ENCODE data around the gene MINDY2.
"Not testable (repeated sequence)": the region's sequence is repeated elsewhere in the genome, so short reads cannot be mapped to it uniquely, and the experiment has no call there.

The MINDY2 gene

GRCh38 chr15:58833681-58834426 lies 62.8 kb downstream of the MINDY2 start:
- not testable (repeated sequence) for DNase-seq

DNA sequence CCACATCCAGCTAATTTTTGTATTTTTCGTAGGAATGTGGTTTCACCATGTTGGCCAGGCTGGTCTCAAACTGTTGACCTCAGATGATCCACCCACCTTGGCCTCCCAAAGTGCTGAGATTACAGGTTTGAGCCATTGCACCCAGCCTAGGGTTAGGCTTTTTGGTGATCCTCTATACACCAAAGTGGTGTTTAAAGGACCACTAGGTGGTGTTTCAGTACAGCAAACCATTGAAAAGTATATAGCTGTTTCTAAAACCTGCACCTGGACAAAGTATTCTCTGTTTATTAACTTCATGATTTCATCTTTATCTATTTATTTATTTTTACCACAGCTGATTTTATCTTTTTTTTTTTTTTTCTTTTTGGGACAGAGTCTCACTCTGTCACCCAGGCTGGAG lies 68.4 kb downstream of the MINDY2 start:
- DNase-seq, result no peak

DNA sequence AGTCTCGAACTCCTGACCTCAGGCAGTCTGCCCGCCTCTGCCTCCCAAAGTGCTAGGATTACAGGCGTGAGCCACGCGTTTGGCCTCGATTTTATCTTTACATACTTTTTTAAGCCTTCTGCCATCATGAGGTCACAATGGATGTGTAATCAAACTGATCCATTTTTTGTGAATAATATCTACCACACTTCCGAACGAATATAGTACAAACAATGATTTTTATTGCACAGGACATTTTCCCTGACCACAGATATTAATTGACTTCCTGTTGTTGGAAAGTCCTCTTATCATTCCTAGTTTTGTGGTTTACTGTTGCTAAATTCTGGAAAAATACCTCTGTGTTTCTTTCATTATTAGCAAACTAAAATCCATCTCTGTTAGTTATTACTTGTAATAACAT lies 68.9 kb downstream of the MINDY2 start:
- no peak for DNase-seq

GRCh38 chr15:58842713-58843396 lies 71.8 kb downstream of the MINDY2 start:
- DNase-seq, result no peak

DNA sequence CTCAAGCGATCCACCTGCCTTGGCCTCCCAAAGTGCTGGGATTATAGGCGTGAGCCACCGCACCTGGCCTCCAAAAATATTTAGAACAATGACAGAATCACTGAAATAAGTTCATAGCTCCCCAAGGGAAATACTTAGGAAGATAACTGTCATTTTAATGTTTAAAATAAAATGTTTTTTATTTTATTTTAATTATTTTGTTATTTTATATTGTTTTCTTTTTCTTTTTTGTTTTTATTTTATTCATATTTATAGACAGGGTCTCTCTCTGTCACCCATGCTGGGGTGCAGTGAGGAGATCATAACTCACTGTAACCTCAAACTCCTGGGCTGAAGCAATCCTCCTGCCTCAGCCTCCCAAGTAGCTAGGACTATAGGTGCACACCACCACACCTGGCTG lies 80.1 kb downstream of the MINDY2 start:
- not testable (repeated sequence) for DNase-seq

GRCh38 chr15:58852347-58852746 lies 81.2 kb downstream of the MINDY2 start:
- DNase-seq, result no peak

GRCh38 chr15:58854593-58854992 lies 83.5 kb downstream of the MINDY2 start:
- DNase-seq, result no peak

DNA sequence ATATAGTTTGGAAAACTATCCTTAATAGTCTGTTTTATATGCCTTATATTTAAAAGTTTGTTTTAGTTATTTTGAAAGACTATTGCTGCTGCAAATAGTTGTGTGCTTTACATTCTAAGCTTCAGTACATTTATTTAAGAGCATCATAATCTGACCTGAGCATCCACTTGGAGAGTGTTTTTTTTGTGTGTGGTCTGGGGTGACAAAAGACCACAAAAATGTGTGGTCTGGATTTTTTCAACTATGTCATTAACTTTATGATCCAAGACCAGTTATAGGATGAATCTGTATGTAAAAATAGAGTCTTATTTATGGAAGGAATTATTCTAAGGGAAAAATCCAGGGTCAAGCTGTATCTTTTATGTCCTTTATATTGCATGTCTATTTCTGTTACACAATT lies 85.0 kb downstream of the MINDY2 start:
- no peak for DNase-seq

DNA sequence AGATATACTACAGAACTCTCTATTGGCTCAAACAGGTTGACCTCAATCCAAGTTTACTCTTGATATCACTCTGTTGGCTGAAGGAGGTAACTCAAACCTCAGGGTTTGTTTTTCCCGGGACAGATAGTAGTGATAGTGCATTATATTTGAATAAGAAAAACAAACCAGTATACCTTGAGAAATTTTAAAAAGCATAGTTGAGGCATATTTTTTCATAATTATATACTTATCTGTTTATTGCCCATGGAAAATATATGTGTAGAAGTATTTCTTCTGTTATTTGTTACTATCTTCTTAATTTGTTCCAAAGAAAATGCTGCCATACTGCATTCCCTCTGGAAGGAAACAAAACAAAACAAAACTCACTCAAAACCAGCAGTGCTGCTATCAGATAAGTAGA lies 85.5 kb downstream of the MINDY2 start:
- not testable (repeated sequence) for DNase-seq

DNA sequence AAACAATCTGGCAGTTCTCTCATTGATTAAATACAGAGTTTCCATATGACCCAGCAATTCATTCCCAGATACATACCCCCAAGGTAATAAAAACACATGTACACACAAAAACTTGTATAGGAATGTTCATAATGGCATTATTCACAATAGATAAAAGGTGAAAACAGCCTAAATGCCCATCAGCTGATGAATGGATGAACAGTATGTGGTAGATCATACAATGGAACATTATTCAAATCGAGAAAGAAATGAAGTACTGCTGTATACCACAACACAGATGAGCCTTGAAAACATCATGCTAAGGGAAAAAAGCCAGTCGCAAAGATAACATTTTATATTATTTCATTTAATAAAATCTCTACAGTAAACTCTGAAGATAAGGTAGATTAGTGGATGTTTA lies 91.2 kb downstream of the MINDY2 start:
- no peak for DNase-seq

DNA sequence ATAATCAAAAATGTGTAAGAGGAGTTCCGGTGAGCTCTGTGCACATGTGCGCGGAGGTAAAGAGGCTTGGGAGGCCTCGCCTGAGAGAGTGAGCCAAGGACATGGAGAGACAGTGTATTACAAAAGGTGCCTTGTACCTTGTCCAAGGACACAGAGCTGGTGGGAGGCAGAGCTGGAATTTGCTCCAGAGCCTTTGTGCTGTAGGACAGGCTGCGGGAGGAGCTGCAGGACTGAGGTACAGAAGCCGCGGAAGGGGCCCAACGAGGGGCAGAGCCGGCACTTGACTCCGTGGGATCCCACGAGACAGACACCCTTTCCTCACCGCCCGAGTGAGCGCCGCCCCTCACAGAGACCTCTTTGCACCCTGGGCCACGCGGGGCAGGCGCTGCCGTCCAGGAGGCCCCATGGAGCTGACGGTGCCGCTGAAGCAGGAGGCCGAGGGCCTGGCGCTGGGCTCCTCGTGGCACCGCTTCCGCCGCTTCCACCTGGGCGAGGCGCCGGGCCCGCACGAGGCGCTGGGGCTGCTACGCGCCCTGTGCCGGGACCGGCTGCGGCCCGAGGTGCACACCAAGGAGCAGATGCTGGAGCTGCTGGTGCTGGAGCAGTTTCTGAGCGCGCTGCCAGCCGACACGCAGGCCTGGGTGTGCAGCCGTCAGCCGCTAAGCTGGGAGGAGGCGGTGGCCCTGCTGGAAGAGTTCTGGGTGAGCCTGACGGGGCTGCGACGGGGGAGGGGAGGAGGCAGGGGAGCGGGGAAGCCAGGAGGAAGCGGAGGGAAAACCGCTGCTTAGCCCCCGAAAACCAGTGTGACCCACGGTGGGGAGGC lies 93.7 kb downstream of the MINDY2 start:
- peak in 1 of 2 donors; percentile 3 for DNase-seq

GRCh38 chr15:58865425-58865880 lies 94.4 kb downstream of the MINDY2 start:
- no peak for DNase-seq

DNA sequence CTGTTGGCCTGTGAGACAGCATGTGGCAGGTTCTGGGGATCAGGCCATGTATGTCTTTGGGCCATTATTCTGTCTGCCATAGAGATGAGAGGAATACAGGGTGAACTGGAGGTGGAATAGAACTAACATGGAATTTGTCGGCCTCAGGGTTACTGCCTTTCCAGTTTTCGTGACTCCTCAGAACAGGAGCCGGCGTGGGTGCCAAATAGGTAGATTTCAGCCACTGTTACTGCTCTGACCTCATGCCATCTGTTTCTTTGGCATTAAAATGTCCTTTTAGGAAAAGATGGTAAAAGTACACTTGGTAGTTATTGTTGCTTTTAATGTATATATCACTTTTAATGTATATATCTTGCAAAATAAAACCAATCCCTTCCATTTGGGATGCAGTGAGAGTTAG lies 96.8 kb downstream of the MINDY2 start:
- no peak for DNase-seq

DNA sequence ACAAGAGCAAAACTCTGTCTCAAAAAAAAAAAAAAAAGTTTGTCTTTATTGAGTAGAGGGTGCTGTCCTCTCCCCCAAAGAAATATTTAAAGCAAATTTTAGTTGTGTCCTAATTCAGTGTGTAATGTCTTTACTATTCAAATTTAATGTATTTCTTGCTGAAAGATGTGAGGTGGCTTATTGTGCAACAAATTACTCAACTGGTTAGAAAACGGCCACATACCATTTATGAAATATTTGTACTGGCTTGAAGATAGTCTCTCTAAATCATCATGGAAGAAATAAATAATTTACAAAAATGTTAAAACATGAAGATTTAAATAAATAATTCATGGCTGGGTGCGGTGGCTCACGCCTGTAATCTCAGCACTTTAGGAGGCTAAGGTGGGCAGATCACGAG lies 99.3 kb downstream of the MINDY2 start:
- no peak for DNase-seq

DNA sequence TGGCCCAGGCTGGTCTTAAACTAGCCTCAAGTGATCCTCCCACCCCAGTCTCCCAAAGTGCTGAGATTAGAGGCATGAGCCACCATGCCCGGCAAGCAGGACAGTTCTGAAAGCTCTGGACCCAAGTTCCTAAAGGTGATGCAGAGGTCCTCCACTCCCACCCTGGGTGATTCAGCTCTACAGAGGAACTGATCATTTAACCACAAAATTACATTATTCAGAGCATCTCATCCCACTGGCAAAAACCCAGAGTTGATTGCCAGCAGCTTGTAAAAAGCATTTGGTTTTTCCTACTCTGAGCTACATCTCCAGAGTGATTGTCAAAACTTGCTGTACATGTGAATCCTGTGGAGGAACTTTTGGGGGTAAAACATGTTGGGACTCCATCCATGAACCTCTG lies 102.2 kb downstream of the MINDY2 start:
- DNase-seq, result no peak

DNA sequence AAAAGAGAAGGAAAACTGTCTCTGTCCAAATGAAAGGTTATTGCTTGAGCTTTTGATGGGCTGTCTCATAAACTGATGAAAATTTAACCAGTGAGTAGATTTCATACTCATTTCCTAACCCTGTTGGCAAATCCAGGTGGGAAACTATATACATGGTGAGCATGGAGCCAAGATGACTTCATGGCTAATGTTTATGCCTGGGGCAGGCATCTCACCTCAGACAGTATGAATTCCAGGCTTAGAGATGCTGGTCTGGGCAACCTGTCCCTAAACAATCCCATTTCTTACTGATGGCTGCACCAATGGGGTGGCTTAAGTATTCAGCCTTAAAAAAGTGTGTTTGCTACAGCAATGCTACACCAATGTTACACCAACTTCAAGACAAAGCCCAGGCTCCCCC lies 104.2 kb downstream of the MINDY2 start:
- no peak for DNase-seq

GRCh38 chr15:58876306-58877106 lies 105.4 kb downstream of the MINDY2 start:
- DNase-seq, result no peak

DNA sequence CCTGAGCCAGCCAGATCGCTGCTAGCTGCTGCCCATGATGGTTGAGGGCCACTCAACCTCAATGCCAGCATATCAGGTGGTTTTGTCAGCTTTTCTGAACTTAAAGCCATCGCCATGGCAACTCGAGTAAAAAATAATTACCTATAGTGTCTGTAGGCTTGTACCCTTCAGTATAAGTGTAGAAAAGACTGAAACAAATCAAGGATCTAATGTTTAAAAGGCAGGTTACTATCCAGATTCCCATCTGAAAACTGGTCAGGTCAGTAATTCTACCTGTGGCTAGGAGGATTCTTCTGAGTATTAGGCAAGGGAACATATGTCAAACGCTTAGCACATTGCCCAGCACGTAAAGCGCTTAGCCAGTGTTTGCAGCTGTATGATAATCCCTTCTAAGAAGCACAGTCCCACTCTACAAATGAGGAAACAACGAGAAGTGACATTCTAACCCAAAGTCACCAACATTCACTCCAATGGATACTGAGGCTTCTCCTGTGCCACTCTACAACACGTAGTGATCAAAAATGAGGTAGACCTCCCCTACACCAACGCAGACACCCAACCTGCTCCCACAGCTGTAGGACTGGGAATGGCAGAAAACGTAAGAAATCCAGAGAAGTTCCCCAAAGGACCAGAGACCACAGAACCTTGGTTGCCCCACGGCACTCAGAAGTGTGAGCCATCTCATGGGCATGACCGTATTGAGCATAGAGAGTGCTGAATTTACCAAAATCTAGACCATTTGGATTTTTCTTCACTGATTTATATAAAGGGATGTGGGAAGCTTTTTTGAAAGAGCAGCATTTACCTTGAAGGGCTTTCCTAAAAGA lies 107.1 kb downstream of the MINDY2 start:
- DNase-seq, result no peak

GRCh38 chr15:58880320-58880719 lies 109.2 kb downstream of the MINDY2 start:
- no peak for DNase-seq

DNA sequence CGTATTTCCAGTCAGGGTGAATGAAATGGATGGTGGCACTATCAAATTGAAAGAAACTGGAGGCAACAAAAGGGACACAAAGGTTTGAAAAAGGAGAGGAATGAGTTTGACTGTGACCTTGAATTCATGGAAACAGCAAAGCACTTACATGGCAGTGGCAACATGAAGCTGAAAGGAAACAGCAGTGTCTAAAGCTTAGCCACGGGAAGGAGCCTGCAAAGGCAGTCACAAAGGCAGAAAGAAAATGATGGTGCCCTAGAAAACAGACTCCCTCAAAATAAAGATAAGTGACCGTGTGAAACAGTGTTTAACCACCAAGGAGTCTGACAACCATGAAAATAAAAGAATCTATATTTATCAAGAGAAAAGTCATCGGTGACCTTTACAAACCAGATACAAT lies 111.1 kb downstream of the MINDY2 start:
- DNase-seq, result no peak

GRCh38 chr15:58883926-58884325 lies 112.8 kb downstream of the MINDY2 start:
- not testable (repeated sequence) for DNase-seq

GRCh38 chr15:58886921-58887320 lies 115.8 kb downstream of the MINDY2 start:
- DNase-seq, result no peak
